ENCODE results near the gene CMC4.
A peak's percentile ranks its signal among the peaks of the same experiment; 100 is the strongest.

The CMC4 gene

DNA sequence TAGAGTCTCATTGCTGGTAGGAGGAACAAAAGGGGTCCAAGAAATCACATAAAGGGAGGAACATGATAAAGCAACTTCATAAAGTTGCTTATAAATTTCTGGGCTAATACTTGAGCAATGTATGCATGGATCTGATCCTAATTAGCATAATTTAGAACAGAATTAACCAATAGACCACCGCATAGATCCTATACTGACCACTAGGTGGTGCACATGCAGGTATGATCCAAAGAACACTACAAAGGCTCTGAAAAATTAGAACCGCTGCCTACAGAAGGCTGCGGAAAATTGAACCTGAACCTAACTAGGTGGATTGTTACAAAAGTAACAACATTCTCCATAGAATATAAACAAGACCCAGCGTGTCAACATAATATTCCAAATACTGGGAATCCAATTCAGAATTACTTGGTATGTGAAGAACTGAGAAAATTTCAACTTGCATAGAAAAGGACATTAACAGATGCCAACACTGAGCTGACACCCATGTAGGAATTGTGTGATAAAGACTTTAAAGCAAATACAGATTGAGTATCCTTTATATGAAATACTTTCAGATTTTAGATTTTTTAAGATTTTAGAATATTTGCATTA is 23.6 kb upstream of the CMC4 start:
- no peak for DNase-seq (ENCODE audit: low spot score)
- in situ Hi-C loops (cut with MboI; ENCODE audit: low pct_unique_long_range_greater_than_20kb, low sequenced_read_pairs, unreplicated experiment): no loop called here
- TF ChIP-seq, protein P1, sequence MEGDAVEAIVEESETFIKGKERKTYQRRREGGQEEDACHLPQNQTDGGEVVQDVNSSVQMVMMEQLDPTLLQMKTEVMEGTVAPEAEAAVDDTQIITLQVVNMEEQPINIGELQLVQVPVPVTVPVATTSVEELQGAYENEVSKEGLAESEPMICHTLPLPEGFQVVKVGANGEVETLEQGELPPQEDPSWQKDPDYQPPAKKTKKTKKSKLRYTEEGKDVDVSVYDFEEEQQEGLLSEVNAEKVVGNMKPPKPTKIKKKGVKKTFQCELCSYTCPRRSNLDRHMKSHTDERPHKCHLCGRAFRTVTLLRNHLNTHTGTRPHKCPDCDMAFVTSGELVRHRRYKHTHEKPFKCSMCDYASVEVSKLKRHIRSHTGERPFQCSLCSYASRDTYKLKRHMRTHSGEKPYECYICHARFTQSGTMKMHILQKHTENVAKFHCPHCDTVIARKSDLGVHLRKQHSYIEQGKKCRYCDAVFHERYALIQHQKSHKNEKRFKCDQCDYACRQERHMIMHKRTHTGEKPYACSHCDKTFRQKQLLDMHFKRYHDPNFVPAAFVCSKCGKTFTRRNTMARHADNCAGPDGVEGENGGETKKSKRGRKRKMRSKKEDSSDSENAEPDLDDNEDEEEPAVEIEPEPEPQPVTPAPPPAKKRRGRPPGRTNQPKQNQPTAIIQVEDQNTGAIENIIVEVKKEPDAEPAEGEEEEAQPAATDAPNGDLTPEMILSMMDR (IDR thresholded peaks at IDR 0.05; ENCODE audit: extremely low read depth, insufficient read depth, missing control alignments): peak; percentile 48

DNA sequence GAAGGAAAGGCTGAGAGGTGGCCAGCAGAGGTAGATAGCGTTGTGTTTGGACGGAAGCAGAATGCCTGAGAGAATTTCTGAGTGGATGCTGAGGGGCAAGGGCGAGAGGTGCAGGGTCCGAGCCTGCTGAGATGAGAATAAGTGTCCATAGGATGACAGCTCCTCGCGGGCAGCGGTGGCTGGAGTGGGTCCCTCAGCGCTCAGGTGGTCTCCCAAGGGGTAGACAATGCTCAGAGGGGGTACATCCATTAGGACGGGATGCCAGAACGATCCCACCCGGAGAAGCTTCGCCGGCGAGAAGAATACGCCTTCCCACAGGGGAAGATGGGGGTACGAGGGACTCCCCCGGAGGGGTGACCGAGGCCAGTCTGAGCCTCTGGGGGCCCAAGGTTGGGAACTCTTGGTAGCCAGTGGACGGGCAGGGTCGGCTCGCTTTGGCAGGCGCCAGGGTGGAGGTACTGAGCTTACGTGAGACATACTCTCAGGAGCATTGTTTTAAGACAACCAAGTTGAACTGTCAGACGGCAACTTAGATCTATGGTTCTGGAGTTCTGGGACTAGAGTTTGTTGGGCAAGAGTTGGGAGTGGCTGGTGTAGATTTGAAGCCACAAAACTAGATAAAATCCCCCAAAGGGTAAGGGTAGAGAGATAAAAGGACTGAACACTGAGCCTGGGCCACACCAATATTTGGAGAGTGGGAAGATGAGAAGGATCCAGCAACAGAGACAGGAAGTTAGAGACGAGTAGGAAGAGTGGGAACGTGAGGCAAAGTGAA is 16.2 kb upstream of the CMC4 start:
- in situ Hi-C loops (cut with MboI; ENCODE audit: low pct_unique_long_range_greater_than_20kb, low sequenced_read_pairs, unreplicated experiment): no loop called here
- DNase-seq (ENCODE audit: low spot score): no peak
- TF ChIP-seq, protein P1 (IDR thresholded peaks at IDR 0.05; ENCODE audit: extremely low read depth, insufficient read depth, missing control alignments): no peak

DNA sequence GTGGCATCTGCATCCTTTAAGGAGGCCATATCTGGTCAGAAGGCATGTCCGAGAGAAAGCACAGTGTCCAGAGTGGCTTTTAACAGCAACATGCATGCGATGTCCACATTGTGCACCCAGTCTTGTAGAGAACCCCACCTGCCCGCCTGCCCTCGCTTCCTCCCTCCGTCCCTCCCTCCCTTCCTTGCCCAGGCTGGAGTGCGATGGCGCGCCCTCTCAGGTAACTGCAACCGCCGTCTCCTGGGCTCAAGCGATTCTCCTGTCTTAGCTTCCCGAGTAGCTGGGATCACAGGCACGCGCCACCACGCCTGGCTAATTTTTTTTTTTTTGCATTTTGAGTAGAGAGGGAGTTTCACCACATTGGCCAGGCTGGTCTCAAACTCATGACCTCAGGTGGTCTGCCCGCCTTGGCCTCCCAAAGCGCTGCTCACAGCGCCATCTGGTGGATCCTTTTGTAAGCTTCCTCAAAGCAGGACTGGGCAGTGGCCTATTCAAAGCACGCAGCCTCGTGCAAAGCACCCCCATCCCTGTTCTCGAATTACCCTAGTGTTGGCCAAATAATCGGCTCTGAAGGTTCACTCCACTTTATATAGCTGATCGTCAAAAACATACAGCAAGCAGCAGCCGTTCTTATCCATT is 15.4 kb upstream of the CMC4 start:
- TF ChIP-seq, protein P1 (IDR thresholded peaks at IDR 0.05; ENCODE audit: extremely low read depth, insufficient read depth, missing control alignments): peak; percentile 59
- in situ Hi-C loops (cut with MboI; ENCODE audit: low pct_unique_long_range_greater_than_20kb, low sequenced_read_pairs, unreplicated experiment): no loop called here
- DNase-seq (ENCODE audit: low spot score): no peak

DNA sequence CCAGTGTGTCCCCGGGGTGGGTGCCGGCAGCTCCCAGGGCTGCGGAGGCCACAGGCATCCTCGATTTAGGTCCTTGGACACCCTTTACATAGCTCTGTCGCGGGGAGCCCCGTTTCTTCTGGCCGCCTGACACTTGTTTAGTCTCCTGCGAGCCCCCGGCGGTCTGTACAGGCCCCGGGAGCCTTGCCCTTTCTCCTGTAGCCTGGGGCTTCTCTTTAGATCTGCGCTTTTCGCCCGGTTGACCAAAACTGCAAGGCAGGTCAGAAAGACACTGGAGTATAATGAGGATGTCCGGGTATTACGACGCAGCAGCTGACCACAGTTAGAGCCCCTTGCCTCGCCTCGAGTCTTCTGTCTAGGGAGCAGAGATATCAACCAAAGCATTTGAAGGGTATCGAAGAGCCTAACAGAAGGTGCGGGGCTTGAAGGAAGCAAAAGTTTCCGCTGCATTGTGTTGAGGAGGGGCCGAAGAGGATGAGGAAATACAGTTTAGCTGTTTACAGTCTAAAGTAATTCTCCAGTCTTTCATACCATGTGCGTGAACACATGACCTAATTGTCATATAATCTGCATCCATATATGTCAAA is 851 bp upstream of the CMC4 start:
- in situ Hi-C loops (cut with MboI; ENCODE audit: low pct_unique_long_range_greater_than_20kb, low sequenced_read_pairs, unreplicated experiment): no loop called here
- no peak for DNase-seq (ENCODE audit: low spot score)
- TF ChIP-seq, protein P1 (IDR thresholded peaks at IDR 0.05; ENCODE audit: extremely low read depth, insufficient read depth, missing control alignments): no peak

DNA sequence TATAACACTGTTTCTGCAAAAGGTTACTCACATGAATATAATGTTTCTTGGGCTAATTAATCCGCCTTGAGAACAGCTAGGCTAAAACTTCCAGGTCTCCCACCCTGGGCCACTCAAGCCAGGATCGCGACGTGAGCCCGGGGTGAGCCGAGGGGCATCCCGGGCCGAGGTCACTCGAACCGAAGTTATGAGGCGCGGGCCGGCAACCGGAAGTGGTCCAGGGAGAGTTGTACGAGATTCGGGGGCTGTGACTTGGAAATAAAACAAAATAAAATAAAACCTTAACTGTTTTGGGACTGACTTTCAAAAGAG is 317 bp downstream of the CMC4 start:
- DNase-seq (ENCODE audit: low spot score): no peak
- in situ Hi-C loops (cut with MboI; ENCODE audit: low pct_unique_long_range_greater_than_20kb, low sequenced_read_pairs, unreplicated experiment): no loop called here
- TF ChIP-seq, protein P1 (IDR thresholded peaks at IDR 0.05; ENCODE audit: extremely low read depth, insufficient read depth, missing control alignments): no peak

DNA sequence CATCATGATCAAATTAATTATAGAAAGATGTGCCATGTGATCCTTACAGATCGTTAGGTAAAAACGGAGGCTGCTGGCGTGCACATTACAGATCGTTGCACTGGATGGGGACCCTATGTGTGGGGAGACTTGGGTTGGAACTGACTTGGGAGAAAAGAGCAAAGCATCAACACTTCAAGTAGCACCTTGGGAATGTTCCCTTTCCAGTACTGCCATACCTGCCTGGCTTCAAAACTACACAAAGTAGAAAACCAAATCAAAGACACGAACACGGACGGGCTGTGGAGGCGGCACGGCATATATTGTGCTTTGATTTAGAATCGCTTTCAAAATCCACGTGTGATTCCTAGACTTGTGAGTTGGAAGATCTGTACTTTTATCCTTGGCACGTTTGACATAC is 898 bp downstream of the CMC4 start:
- in situ Hi-C loops (cut with MboI; ENCODE audit: low pct_unique_long_range_greater_than_20kb, low sequenced_read_pairs, unreplicated experiment): no loop called here
- DNase-seq (ENCODE audit: low spot score): no peak

More for the DNA sequence above, 898 bp downstream of the CMC4 start:
- TF ChIP-seq, protein P1 (IDR thresholded peaks at IDR 0.05; ENCODE audit: extremely low read depth, insufficient read depth, missing control alignments): no peak
